Neural progenitor cell (in vitro differentiated cells): Measurements from ENCODE around the gene USP7. TPM values are rescaled to one million over a fixed set of nuclear protein-coding genes. Genes with fewer than 3 reads are reported as not detected.

ENCODE experiments used
- DNase-seq: peaks from one replicate; pipeline ENCODE4 v3.0.0-alpha.2; 2016; ENCODE audit warnings: low spot score
- H2AFZ ChIP-seq: fragments of 200-600 bp; sonication (generic); replicated peaks from 2 replicates; pipeline ENCODE4 v1.6.1; 2016; ENCODE audit warnings: antibody characterized with exemption
- H3F3A ChIP-seq: fragments of 200-600 bp; sonication (generic); 2 replicates; pipeline ENCODE4 v1.6.1; 2016; ENCODE audit warnings: antibody characterized with exemption, low read depth
- H3K27ac ChIP-seq: fragments of 200-600 bp; sonication (generic); 2 replicates; pipeline ENCODE4 v1.5.1; 2016; ENCODE audit warnings: mild to moderate bottlenecking
- H3K27me3 ChIP-seq: fragments of 200-600 bp; sonication (generic); 2 replicates; pipeline ENCODE4 v1.6.1; 2016; ENCODE audit warnings: mild to moderate bottlenecking, moderate library complexity
- H3K36me3 ChIP-seq: fragments of 200-600 bp; sonication (generic); 2 replicates; pipeline ENCODE4 v1.5.1; 2016
- H3K4me1 ChIP-seq: fragments of 200-600 bp; sonication (generic); 2 replicates; pipeline ENCODE4 v1.6.1; 2016; ENCODE audit warnings: mixed run types
- H3K4me2 ChIP-seq: fragments of 200-600 bp; sonication (generic); 2 replicates; pipeline ENCODE4 v1.6.1; 2016
- H3K4me3 ChIP-seq: fragments of 200-600 bp; sonication (generic); 2 replicates; pipeline ENCODE4 v1.5.1; 2016
- H3K79me2 ChIP-seq: fragments of 200-600 bp; sonication (generic); 2 replicates; pipeline ENCODE4 v1.6.1; 2016; ENCODE audit warnings: low read depth
- H3K9ac ChIP-seq: fragments of 200-600 bp; sonication (generic); 2 replicates; pipeline ENCODE4 v1.6.1; 2016
- H3K9me3 ChIP-seq: fragments of 200-600 bp; sonication (generic); 2 replicates; pipeline ENCODE4 v1.5.1; 2016; ENCODE audit warnings: low read depth
- H4K20me1 ChIP-seq: fragments of 200-600 bp; sonication (generic); 2 replicates; pipeline ENCODE4 v1.6.1; 2016; ENCODE audit warnings: low read depth
- H3K27ac Mint-ChIP-seq: 3 replicates; pipeline ENCODE4 v1.8.0; 2021; ENCODE audit warnings: mixed read lengths
- H3K27me3 Mint-ChIP-seq: 2 replicates; pipeline ENCODE4 v1.8.0; 2022; ENCODE audit warnings: low read depth, mild to moderate bottlenecking, inconsistent platforms, moderate library complexity, mixed read lengths; ENCODE audit not compliant: insufficient read depth
- H3K36me3 Mint-ChIP-seq: 3 replicates; pipeline ENCODE4 v1.8.0; 2021; ENCODE audit warnings: mixed read lengths
- H3K4me1 Mint-ChIP-seq: 3 replicates; pipeline ENCODE4 v1.8.0; 2021; ENCODE audit warnings: mixed read lengths
- H3K4me3 Mint-ChIP-seq: 3 replicates; pipeline ENCODE4 v1.8.0; 2021; ENCODE audit warnings: mild to moderate bottlenecking, moderate library complexity, mixed read lengths
- H3K9me3 Mint-ChIP-seq: 3 replicates; pipeline ENCODE4 v1.8.0; 2020; ENCODE audit warnings: mixed read lengths
- CTCF ChIP-seq: fragments of 200-600 bp; sonication (generic); IDR thresholded peaks from 2 replicates; pipeline ENCODE4 v1.5.1; 2017; ENCODE audit warnings: antibody characterized with exemption, mild to moderate bottlenecking
- EZH2 ChIP-seq: fragments of 200-600 bp; sonication (generic); IDR thresholded peaks from 2 replicates; pipeline ENCODE4 v1.6.1; 2017; ENCODE audit warnings: antibody characterized with exemption, mild to moderate bottlenecking, moderate library complexity
- EZH2phosphoT487 ChIP-seq: fragments of 200-600 bp; sonication (generic); IDR thresholded peaks from 2 replicates; pipeline ENCODE4 v1.6.1; 2017; ENCODE audit warnings: antibody characterized with exemption
- total RNA-seq: library from RNA; depleted of rRNA; stranded (reverse); fragments of >200 nt; gene quantifications from 2 replicates; pipeline ENCODE4 v1.2.3, GENCODE V29; 2015; ENCODE audit warnings: low replicate concordance

The USP7 gene
- total RNA-seq, 1 donor from 2014 or later = 90.3 TPM

- peaks cover 10% of the 10 kb centered on the region for H3F3A ChIP-seq
- Mint-ChIP-seq H3K9me3 (no peaks in the 10 kb centered on the region), H3K4me1 (peaks cover 81% of the 10 kb centered on the region), H3K36me3 (no peaks in the 10 kb centered on the region), H3K27ac (no peak overlapping the region), H3K4me3 (peak overlapping the region; percentile 52), H3K27me3 (peaks cover 2% of the 10 kb centered on the region)
- no peak overlapping the region for H3K4me3 ChIP-seq
- no peaks in the 10 kb centered on the region for H3K9me3 ChIP-seq
- no peak overlapping the region for H3K27ac ChIP-seq
- no peak overlapping the region for H3K9ac ChIP-seq
- no peak overlapping the region for H2AFZ ChIP-seq
- no peaks in the 10 kb centered on the region for H3K27me3 ChIP-seq
- no peak for DNase-seq
- peaks cover 95% of the 10 kb centered on the region for H3K79me2 ChIP-seq
- no peaks in the 10 kb centered on the region for H3K36me3 ChIP-seq
- H3K4me2 ChIP-seq = no peak overlapping the region
- H3K4me1 ChIP-seq = peaks cover 55% of the 10 kb centered on the region
- peaks cover 95% of the 10 kb centered on the region for H4K20me1 ChIP-seq
- TF ChIP-seq EZH2 = no peak
These were observed 7.9 kb downstream of the USP7 start for GRCh38 chr16:8955828-8956227.

- no peaks in the 10 kb centered on the region for H3K27me3 ChIP-seq
- Mint-ChIP-seq H3K36me3 (no peaks in the 10 kb centered on the region), H3K27me3 (no peaks in the 10 kb centered on the region), H3K27ac (no peak overlapping the region), H3K4me1 (peaks cover 64% of the 10 kb centered on the region), H3K9me3 (no peaks in the 10 kb centered on the region), H3K4me3 (no peak overlapping the region)
- no peak overlapping the region for H3K9ac ChIP-seq
- no peak for DNase-seq
- H3K4me2 ChIP-seq = no peak overlapping the region
- H3K4me3 ChIP-seq = no peak overlapping the region
- H2AFZ ChIP-seq = no peak overlapping the region
- H3F3A ChIP-seq = peaks cover 7% of the 10 kb centered on the region
- peaks cover 95% of the 10 kb centered on the region for H4K20me1 ChIP-seq
- H3K9me3 ChIP-seq = no peaks in the 10 kb centered on the region
- no peaks in the 10 kb centered on the region for H3K36me3 ChIP-seq
- peaks cover 40% of the 10 kb centered on the region for H3K4me1 ChIP-seq
- H3K79me2 ChIP-seq = peaks cover 95% of the 10 kb centered on the region
- TF ChIP-seq CTCF (no peak), EZH2phosphoT487 (no peak), EZH2 (no peak)
- H3K27ac ChIP-seq = no peak overlapping the region
These were observed 10.6 kb downstream of the USP7 start for GRCh38 chr16:8953064-8953463.

GRCh38 chr16:8952281-8952751, 11.4 kb downstream of the USP7 start:
- no peak overlapping the region for H2AFZ ChIP-seq
- H4K20me1 ChIP-seq = peaks cover 95% of the 10 kb centered on the region
- H3K36me3 ChIP-seq = no peaks in the 10 kb centered on the region
- Mint-ChIP-seq H3K4me1 (peaks cover 62% of the 10 kb centered on the region), H3K27me3 (no peaks in the 10 kb centered on the region), H3K27ac (no peak overlapping the region), H3K9me3 (no peaks in the 10 kb centered on the region), H3K36me3 (no peaks in the 10 kb centered on the region), H3K4me3 (no peak overlapping the region)
- H3K79me2 ChIP-seq = peaks cover 95% of the 10 kb centered on the region
- peaks cover 34% of the 10 kb centered on the region for H3K4me1 ChIP-seq
- no peak overlapping the region for H3K9ac ChIP-seq
- no peak overlapping the region for H3K4me3 ChIP-seq
- DNase-seq = no peak
- H3F3A ChIP-seq = peaks cover 7% of the 10 kb centered on the region
- no peak overlapping the region for H3K27ac ChIP-seq
- no peaks in the 10 kb centered on the region for H3K27me3 ChIP-seq
- H3K9me3 ChIP-seq = no peaks in the 10 kb centered on the region
- H3K4me2 ChIP-seq = peak overlapping the region; percentile 7
- TF ChIP-seq EZH2 = no peak
- no peak for TF ChIP-seq EZH2phosphoT487
- TF ChIP-seq CTCF = no peak

- H3K9ac ChIP-seq = no peak overlapping the region
- no peak overlapping the region for H2AFZ ChIP-seq
- DNase-seq = no peak
- no peak overlapping the region for H3K4me3 Mint-ChIP-seq
- no peak overlapping the region for H3K27ac Mint-ChIP-seq
- no peak overlapping the region for H3K27ac ChIP-seq
- H3K27me3 Mint-ChIP-seq = no peaks in the 10 kb centered on the region
- H3K9me3 Mint-ChIP-seq = no peaks in the 10 kb centered on the region
- H3K27me3 ChIP-seq = no peaks in the 10 kb centered on the region
- H4K20me1 ChIP-seq = peaks cover 95% of the 10 kb centered on the region
- H3K4me1 ChIP-seq = peaks cover 30% of the 10 kb centered on the region
- no peak overlapping the region for H3K4me3 ChIP-seq
- peaks cover 95% of the 10 kb centered on the region for H3K79me2 ChIP-seq
- H3K4me1 Mint-ChIP-seq = peaks cover 55% of the 10 kb centered on the region
- peak overlapping the region; percentile 7 for H3K4me2 ChIP-seq
- H3K36me3 ChIP-seq = no peaks in the 10 kb centered on the region
- H3F3A ChIP-seq = peaks cover 7% of the 10 kb centered on the region
- no peaks in the 10 kb centered on the region for H3K9me3 ChIP-seq
- H3K36me3 Mint-ChIP-seq = no peaks in the 10 kb centered on the region
- TF ChIP-seq CTCF (no peak), EZH2 (no peak), EZH2phosphoT487 (no peak)
These were observed 12.0 kb downstream of the USP7 start for GRCh38 chr16:8951447-8952280.
